Trophoblast cell (in vitro differentiated cells and primary cell): Measurements from ENCODE around the gene DSG2.
"Not testable (repeated sequence)": the region's sequence is repeated elsewhere in the genome, so short reads cannot be mapped to it uniquely, and the experiment has no call there.

Experiments used
- DNase-seq, 2 donors: peaks; one replicate each; pipeline ENCODE4 v3.0.0-alpha.2; 2016
- H2AFZ ChIP-seq: 2 replicates; pipeline ENCODE4 v1.6.1; 2013; ENCODE audit warnings: low read length, moderate library complexity, mild to moderate bottlenecking; ENCODE audit not compliant: insufficient read depth, poor library complexity
- H2AK5ac ChIP-seq: 2 replicates; pipeline ENCODE4 v1.6.1; 2013; ENCODE audit warnings: mild to moderate bottlenecking, low read length
- H2BK120ac ChIP-seq: 2 replicates; pipeline ENCODE4 v1.6.1; 2013; ENCODE audit warnings: low read length, mild to moderate bottlenecking, moderate library complexity; ENCODE audit not compliant: insufficient read depth, poor library complexity
- H2BK12ac ChIP-seq: 2 replicates; pipeline ENCODE4 v1.6.1; 2013; ENCODE audit warnings: mild to moderate bottlenecking, low read length, moderate library complexity
- H2BK5ac ChIP-seq: 2 replicates; pipeline ENCODE4 v1.6.1; 2013; ENCODE audit warnings: low read length, low read depth, moderate library complexity, mild to moderate bottlenecking; ENCODE audit not compliant: poor library complexity
- H3K14ac ChIP-seq: 2 replicates; pipeline ENCODE4 v1.6.1; 2013; ENCODE audit warnings: mild to moderate bottlenecking, low read length
- H3K18ac ChIP-seq: 2 replicates; pipeline ENCODE4 v1.6.1; 2013; ENCODE audit warnings: mild to moderate bottlenecking, low read length
- H3K23ac ChIP-seq: 2 replicates; pipeline ENCODE4 v1.6.1; 2013; ENCODE audit warnings: low read length
- H3K27ac ChIP-seq: 2 replicates; pipeline ENCODE4 v1.5.1; 2013; ENCODE audit warnings: low read depth, mild to moderate bottlenecking, inconsistent platforms, low read length, moderate library complexity
- H3K27me3 ChIP-seq: 2 replicates; pipeline ENCODE4 v1.6.1; 2013; ENCODE audit warnings: inconsistent platforms, mild to moderate bottlenecking, low read length, moderate library complexity; ENCODE audit not compliant: insufficient read depth
- H3K36me3 ChIP-seq, 2 experiments: 1 replicate in 1 of 2; 2 replicates in 1 of 2; pipeline ENCODE4 v1.6.1; 2013; ENCODE audit warnings: low read length in 2 of 2, mild to moderate bottlenecking in 2 of 2, moderate library complexity in 1 of 2; ENCODE audit not compliant: insufficient read depth in 2 of 2, control insufficient read depth in 1 of 2
- H3K4ac ChIP-seq: 2 replicates; pipeline ENCODE4 v1.6.1; 2013; ENCODE audit warnings: low read depth, mild to moderate bottlenecking, low read length, moderate library complexity
- H3K4me1 ChIP-seq, 2 experiments: 1 replicate in 1 of 2; 2 replicates in 1 of 2; pipeline ENCODE4 v1.6.1; 2013; ENCODE audit warnings: low read length in 2 of 2, mild to moderate bottlenecking in 2 of 2, moderate library complexity in 1 of 2; ENCODE audit not compliant: insufficient read depth in 2 of 2, control insufficient read depth in 1 of 2
- H3K4me2 ChIP-seq: 2 replicates; pipeline ENCODE4 v1.6.1; 2013; ENCODE audit warnings: inconsistent platforms, mild to moderate bottlenecking, low read length, moderate library complexity
- H3K4me3 ChIP-seq: 2 replicates; pipeline ENCODE4 v1.5.1; 2013; ENCODE audit warnings: mild to moderate bottlenecking, low read depth, low read length, inconsistent platforms
- H3K79me1 ChIP-seq: one replicate; pipeline ENCODE4 v1.6.1; 2013; ENCODE audit warnings: low read length
- H3K79me2 ChIP-seq: 2 replicates; pipeline ENCODE4 v1.6.1; 2013; ENCODE audit warnings: low read length, mild to moderate bottlenecking; ENCODE audit not compliant: control insufficient read depth, insufficient read depth, poor library complexity
- H3K9ac ChIP-seq: 2 replicates; pipeline ENCODE4 v1.6.1; 2013; ENCODE audit warnings: mild to moderate bottlenecking, low read length
- H3K9me3 ChIP-seq: 2 replicates; pipeline ENCODE4 v1.6.1; 2013; ENCODE audit warnings: low read depth, mild to moderate bottlenecking, control low read depth, inconsistent platforms, low read length; ENCODE audit not compliant: insufficient read depth
- H4K12ac ChIP-seq: 2 replicates; pipeline ENCODE4 v1.6.1; 2013; ENCODE audit warnings: low read depth, mild to moderate bottlenecking, low read length, moderate library complexity
- H4K8ac ChIP-seq: 2 replicates; pipeline ENCODE4 v1.6.1; 2013; ENCODE audit warnings: low read depth, mild to moderate bottlenecking, low read length, moderate library complexity
- H4K91ac ChIP-seq: one replicate; pipeline ENCODE4 v1.6.1; 2013; ENCODE audit warnings: low read depth, mild to moderate bottlenecking, low read length, moderate library complexity
- WGBS: extraction: QIAGEN DNeasy Blood & Tissue Kit; methylation state at CpG from one replicate; pipeline ENCODE4 v1.1.7; 2013; ENCODE audit warnings: missing lambda C conversion rate; ENCODE audit not compliant: insufficient read length, insufficient coverage; ENCODE audit errors: extremely low coverage; 5-methylcytosine and 5-hydroxymethylcytosine counted together

Gene DSG2

DNA sequence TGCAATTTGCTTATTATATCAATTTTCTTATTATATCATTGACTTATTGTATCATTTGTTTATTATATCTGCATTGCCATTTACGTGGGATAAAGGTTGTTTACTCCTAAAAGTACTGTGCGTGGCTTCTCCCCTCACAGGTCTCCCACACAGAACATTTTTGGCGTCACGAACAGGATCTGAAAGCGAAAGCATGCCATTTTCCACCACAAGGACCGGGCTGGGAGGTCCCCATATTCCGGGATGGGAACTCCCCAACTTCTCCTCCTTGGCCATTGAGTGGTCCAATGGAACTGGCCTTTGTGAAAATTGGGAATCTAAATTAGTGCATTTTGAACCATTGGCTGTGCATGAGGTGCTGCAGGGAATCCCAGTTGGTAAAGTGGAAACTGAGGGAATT, 4.8 kb upstream of the DSG2 start:
- H3K79me2 ChIP-seq: peaks cover 2% of the 10 kb centered on the region
- H3K36me3 ChIP-seq: no peaks in the 10 kb centered on the region
- H3K79me1 ChIP-seq: peaks cover 7% of the 10 kb centered on the region
- H4K12ac ChIP-seq: no peak overlapping the region
- H3K4me3 ChIP-seq: no peak overlapping the region
- no peak overlapping the region for H2BK12ac ChIP-seq
- no peak overlapping the region for H3K14ac ChIP-seq
- H3K27ac ChIP-seq: no peak overlapping the region
- no peaks in the 10 kb centered on the region for H3K27me3 ChIP-seq
- no peak for DNase-seq
- H2AFZ ChIP-seq: no peak overlapping the region
- H4K91ac ChIP-seq: no peak overlapping the region
- no peaks in the 10 kb centered on the region for H3K4me1 ChIP-seq
- H2BK5ac ChIP-seq: no peak overlapping the region
- no peak overlapping the region for H4K8ac ChIP-seq
- no peak overlapping the region for H2AK5ac ChIP-seq
- no peak overlapping the region for H3K4ac ChIP-seq
- H3K9ac ChIP-seq: peak overlapping the region; percentile 45
- H3K23ac ChIP-seq: no peak overlapping the region
- no peak overlapping the region for H3K18ac ChIP-seq
- H2BK120ac ChIP-seq: no peak overlapping the region
- no CpG with 5 or more reads among the region's 7 CpGs for WGBS
- no peak overlapping the region for H3K4me2 ChIP-seq
- H3K9me3 ChIP-seq: peaks cover under 1% of the 10 kb centered on the region

DNA sequence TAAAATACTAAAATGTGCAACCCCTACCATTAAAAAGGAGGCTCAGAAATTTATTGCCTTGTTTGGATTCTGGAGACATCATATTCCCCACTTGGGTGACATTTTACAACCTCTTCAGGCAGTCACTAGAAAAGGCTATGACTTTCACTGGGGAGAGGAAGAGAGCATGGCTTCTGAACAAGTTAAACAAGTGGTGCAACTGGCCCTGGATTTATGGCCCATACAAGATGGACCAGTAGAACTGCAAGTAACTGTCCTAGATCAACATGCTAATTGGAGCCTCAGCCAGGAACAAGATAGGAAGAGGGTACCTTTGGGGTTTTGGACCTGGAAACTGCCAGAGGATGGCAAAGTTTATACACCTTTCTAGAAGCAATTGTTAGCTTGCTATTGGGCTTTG, 4.0 kb upstream of the DSG2 start:
- Histone ChIP-seq H3K9ac (no peak overlapping the region), H3K79me1 (peaks cover 12% of the 10 kb centered on the region), H3K79me2 (peaks cover 5% of the 10 kb centered on the region), H2BK5ac (no peak overlapping the region), H3K14ac (no peak overlapping the region), H3K4me1 (no peaks in the 10 kb centered on the region), H2AFZ (no peak overlapping the region), H4K91ac (no peak overlapping the region), H2AK5ac (no peak overlapping the region), H3K27me3 (no peaks in the 10 kb centered on the region), H3K4me2 (no peak overlapping the region), H4K12ac (no peak overlapping the region), H3K9me3 (peaks cover 2% of the 10 kb centered on the region), H3K23ac (no peak overlapping the region), H4K8ac (no peak overlapping the region), H2BK12ac (no peak overlapping the region), H2BK120ac (no peak overlapping the region), H3K4ac (no peak overlapping the region), H3K36me3 (no peaks in the 10 kb centered on the region), H3K4me3 (no peak overlapping the region), H3K27ac (no peak overlapping the region), H3K18ac (no peak overlapping the region)
- no peak for DNase-seq

DNA sequence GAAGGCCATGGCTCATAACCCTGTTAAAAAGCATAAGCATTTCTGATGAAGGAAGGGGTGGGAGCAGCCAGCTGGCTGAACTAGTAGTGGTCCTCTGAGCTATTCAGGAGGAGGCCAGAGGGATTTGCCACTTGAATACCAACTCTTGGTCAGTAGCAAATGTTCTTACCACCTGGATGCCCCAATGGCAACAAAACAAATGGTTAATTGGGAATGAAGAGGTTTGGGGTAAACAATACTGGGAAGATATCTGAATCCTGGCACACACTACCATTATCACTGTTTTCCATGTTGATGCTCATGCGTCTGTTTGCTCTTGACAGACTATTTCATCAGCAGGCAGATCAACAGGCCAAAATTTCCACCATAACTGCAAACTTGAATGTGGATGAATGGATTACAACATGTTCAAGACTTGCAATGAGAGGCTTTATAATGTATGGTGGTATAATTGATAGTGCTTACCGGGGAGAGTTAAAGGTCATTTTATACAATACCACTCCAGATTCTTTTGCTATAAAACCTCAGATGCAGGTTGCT, 3.2 kb upstream of the DSG2 start:
- not testable (repeated sequence) for H4K8ac ChIP-seq, H3K4me3 ChIP-seq, H3K9ac ChIP-seq, H3K18ac ChIP-seq, H4K12ac ChIP-seq, H3K79me2 ChIP-seq, H2BK5ac ChIP-seq, H3K4me1 ChIP-seq, H3K23ac ChIP-seq, H3K27me3 ChIP-seq, H3K9me3 ChIP-seq, H3K4ac ChIP-seq, H3K4me2 ChIP-seq, H4K91ac ChIP-seq, H3K14ac ChIP-seq, DNase-seq, H2AFZ ChIP-seq, H3K27ac ChIP-seq, H2BK120ac ChIP-seq, H2BK12ac ChIP-seq, H2AK5ac ChIP-seq, H3K36me3 ChIP-seq
- H3K79me1 ChIP-seq: peaks cover 12% of the 10 kb centered on the region
- WGBS: no CpG with 5 or more reads among the region's 2 CpGs

DNA sequence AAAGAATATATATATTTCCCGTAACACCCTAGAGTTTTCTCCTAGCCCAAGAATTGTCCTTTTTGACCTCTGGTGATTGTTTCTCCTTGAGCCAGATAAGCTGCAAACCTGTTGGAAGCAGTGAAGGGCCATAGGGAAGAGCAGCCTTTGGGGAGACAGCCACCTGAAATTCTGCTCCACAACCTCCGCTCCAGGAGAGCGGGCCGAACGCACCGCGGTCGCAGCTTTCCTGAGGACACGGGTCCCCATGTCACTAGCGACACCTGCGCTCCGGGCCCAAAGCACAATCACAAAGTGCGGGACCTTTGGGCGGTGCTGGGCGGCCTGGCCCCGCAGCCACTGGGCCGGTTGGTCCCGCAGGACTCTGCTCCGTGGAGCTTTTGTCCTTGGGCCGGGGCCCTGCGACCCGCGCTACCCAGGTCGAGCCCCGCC, 557 bp upstream of the DSG2 start:
- no peak for DNase-seq
- H3K14ac ChIP-seq: peak overlapping the region; percentile 66
- no CpG with 5 or more reads among the region's 25 CpGs for WGBS
- peak overlapping the region; percentile 51 for H2BK12ac ChIP-seq
- H3K4me3 ChIP-seq: peak overlapping the region; percentile 94
- H3K36me3 ChIP-seq: no peaks in the 10 kb centered on the region
- no peak overlapping the region for H3K27ac ChIP-seq
- peaks cover 5 to 9% of the 10 kb centered on the region in 2 experiments for H3K4me1 ChIP-seq
- H3K9ac ChIP-seq: no peak overlapping the region
- H3K9me3 ChIP-seq: peaks cover 2% of the 10 kb centered on the region
- peak overlapping the region; percentile 26 for H3K4ac ChIP-seq
- H3K18ac ChIP-seq: no peak overlapping the region
- no peak overlapping the region for H2BK5ac ChIP-seq
- no peak overlapping the region for H3K23ac ChIP-seq
- peak overlapping the region; percentile 92 for H3K4me2 ChIP-seq
- H2AK5ac ChIP-seq: no peak overlapping the region
- peak overlapping the region; percentile 92 for H4K12ac ChIP-seq
- H3K79me2 ChIP-seq: peaks cover 13% of the 10 kb centered on the region
- H3K79me1 ChIP-seq: peaks cover 12% of the 10 kb centered on the region
- peak overlapping the region; percentile 89 for H4K91ac ChIP-seq
- peak overlapping the region; percentile 31 for H2AFZ ChIP-seq
- peak overlapping the region; percentile 13 for H2BK120ac ChIP-seq
- peak overlapping the region; percentile 77 for H4K8ac ChIP-seq
- no peaks in the 10 kb centered on the region for H3K27me3 ChIP-seq
